Heart left ventricle (tissue), 16 donors: ENCODE measurements around the gene ELK3. TPM values are rescaled to one million over a fixed set of nuclear protein-coding genes. Genes with fewer than 3 reads are reported as not detected.

ENCODE experiments used
- ATAC-seq, 4 donors: fragments of 200-7000 bp; cut with Tn5 transposase; one replicate each; pipeline ENCODE4 v1.9.1; 2020 to 2022; ENCODE audit warnings: moderate library complexity in 4 of 4, mild to moderate bottlenecking in 3 of 4, moderate number of reproducible peaks in 1 of 4
- DNase-seq, 5 donors: peaks; one replicate each; pipeline ENCODE4 v3.0.0-alpha.2; 2020
- H3K27ac ChIP-seq, 12 donors: fragments of 200-600 bp; sonication (generic) in 4 of 12; one replicate each; pipeline versions ENCODE4 v1.5.0 to v1.8.0; 2016 to 2022; ENCODE audit warnings: mild to moderate bottlenecking in 2 of 12
- H3K27me3 ChIP-seq, 9 donors: fragments of 200-600 bp; sonication (generic) in 2 of 9; one replicate each; pipeline versions ENCODE4 v1.5.1 to v1.8.0; 2016 to 2022; ENCODE audit warnings: mild to moderate bottlenecking in 3 of 9
- H3K36me3 ChIP-seq, 9 donors: fragments of 200-600 bp; sonication (generic) in 2 of 9; one replicate each; pipeline versions ENCODE4 v1.5.0 to v1.8.0; 2018 to 2022; ENCODE audit warnings: mild to moderate bottlenecking in 2 of 9
- H3K4me1 ChIP-seq, 12 donors: fragments of 200-600 bp; sonication (generic) in 4 of 12; one replicate each; pipeline versions ENCODE4 v1.5.0 to v1.8.0; 2016 to 2022; ENCODE audit warnings: mild to moderate bottlenecking in 3 of 12
- H3K4me3 ChIP-seq, 12 donors: fragments of 200-600 bp; sonication (generic) in 4 of 12; one replicate each; pipeline versions ENCODE4 v1.5.0 to v1.8.0; 2017 to 2022; ENCODE audit warnings: mild to moderate bottlenecking in 9 of 12, moderate library complexity in 4 of 12
- H3K9me3 ChIP-seq, 12 donors: fragments of 200-600 bp; sonication (generic) in 4 of 12; one replicate each; pipeline versions ENCODE4 v1.5.0 to v1.8.0; 2016 to 2022; ENCODE audit warnings: mild to moderate bottlenecking in 1 of 12
- CTCF ChIP-seq, 12 donors: fragments of 200-600 bp; sonication (generic) in 4 of 12; IDR thresholded peaks; one replicate each; pipeline versions ENCODE4 v1.5.0 to v1.8.0; 2018 to 2022; ENCODE audit warnings: antibody characterized with exemption in 12 of 12, mild to moderate bottlenecking in 5 of 12
- POLR2A ChIP-seq, 2 donors: fragments of 450-650 bp; IDR thresholded peaks; one replicate each; pipeline ENCODE4 v1.6.1; 2017; ENCODE audit warnings: antibody characterized with exemption in 2 of 2, mild to moderate bottlenecking in 2 of 2, moderate library complexity in 2 of 2
- WGBS, 4 donors: extraction: QIAGEN DNeasy Blood & Tissue Kit in 2 of 4; methylation state at CpG; one replicate each; pipeline versions ENCODE4 v1.1.5 to v1.1.7; 2013 to 2018; 5-methylcytosine and 5-hydroxymethylcytosine counted together
- intact Hi-C, 10 donors: fragments of 100-400 bp; cut with DNase I; formaldehyde crosslinking; loops; one replicate each; pipeline versions ENCODE4 v1.11.1 to v1.14.2; 2022
- polyA plus RNA-seq, 2 donors: library from polyadenylated mRNA; stranded (reverse); fragments of 200-250 nt; gene quantifications; one replicate each; pipeline ENCODE4 v1.2.3, GENCODE V29; 2013
- total RNA-seq, 9 donors: library from RNA; depleted of rRNA in 2 of 9; stranded (reverse); fragments of >200 nt in 2 of 9; fragmentation: NEBNext Ultra II Directional in 3 of 9; extraction: Animal tissue kit (Norgen Biotek cat#: 25700) in 3 of 9; gene quantifications; one replicate each; pipeline versions ENCODE4 v1.1.0 to v1.2.4, GENCODE V29; 2016 to 2023
- donor health status: ischemic (EF 13 %, LVEDD 7.1; RV severe dilation, severe dysfunction).
- donor health status: healthy with polysubstance abuse.
- donor health status: DM: no; HTN: yes; CAD: no.
- donor health status: DM: no; HTN: no; CAD: no.
- donor health status: ischemic (EF 25% LVEDD 6.9; RV normal size, moderate dysfunction).
- donor health status: ischemic (EF 25% LVEDD 5.7; RV mildly dilated, moderate dysfunction).
- donor health status: healthy.
- donor health status: DM: yes; HTN: yes; CAD: no.
- donor health status: ischemic (EF 35%, LVEDD 5.7; RV mildly dilated, moderate dysfunction).
- donor health status: nonischemic (EF 11% LVEDD 7.7; RV severe dilation, severe dysfunction).
- donor health status: DM: yes; HTN: yes; CAD: no.
- donor health status: PGD.
- donor health status: ischemic (EF 29% LVEDD 5.4; RV normal size, mild dysfunction).
- donor health status: nonischemic (EF 23%, LVEDD 6.1; RV moderate dilation, normal function).

ELK3 gene
- total and polyA plus RNA-seq, 11 donors: 5.7 to 42.3 (median 18.6) TPM

GRCh38 chr12:96211988-96212387 is 17.8 kb downstream of the ELK3 start:
- 51 to 54% (median 52%) methylated on average over 3 of the region's 3 CpGs for WGBS, 4 donors
- Histone ChIP-seq H3K4me3 (peak overlapping the region in 4 of 12 donors; percentile 2 to 16 (median 12)), H3K36me3 (peaks cover 0 to 22% (median 0%) of the 10 kb centered on the region in 9 donors), H3K9me3 (no peaks in the 10 kb centered on the region), H3K27me3 (no peaks in the 10 kb centered on the region), H3K4me1 (peaks cover 4 to 95% (median 71%) of the 10 kb centered on the region in 12 donors), H3K27ac (peak overlapping the region in 10 of 12 donors; percentile 39 to 80 (median 70))
- ATAC-seq (peak in 1 of 4 donors; percentile 39), DNase-seq (no peak)
- TF ChIP-seq CTCF (IDR thresholded peaks at IDR 0.05) (no peak), POLR2A (IDR thresholded peaks at IDR 0.05) (no peak)
- intact Hi-C loops: loop anchor here in 8 of 10 donors (2.0 to 10.0 kb wide), 8 partner anchors 15 to 305 kb away; partner anchors contain the start of genes CDK17 (in 1 of the 8) and ELK3 (in 1 of the 8)

GRCh38 chr12:96212456-96213375 is 18.5 kb downstream of the ELK3 start:
- peaks cover 0 to 24% (median 0%) of the 10 kb centered on the region in 9 donors for H3K36me3 ChIP-seq
- TF ChIP-seq POLR2A (IDR thresholded peaks at IDR 0.05): no peak
- no peak for TF ChIP-seq CTCF (IDR thresholded peaks at IDR 0.05)
- peaks cover 4 to 93% (median 67%) of the 10 kb centered on the region in 12 donors for H3K4me1 ChIP-seq
- WGBS, 4 donors: 63 to 72% (median 67%) methylated on average over 10 of the region's 10 CpGs
- H3K9me3 ChIP-seq: no peaks in the 10 kb centered on the region
- no peak for ATAC-seq
- H3K27ac ChIP-seq: peak overlapping the region in 11 of 12 donors; percentile 35 to 80 (median 70)
- H3K4me3 ChIP-seq: peak overlapping the region in 3 of 12 donors; percentile 2 to 16 (median 12)
- no peaks in the 10 kb centered on the region for H3K27me3 ChIP-seq
- DNase-seq: no peak
- intact Hi-C loops: loop anchor here in 6 of 10 donors (5.0 to 10.0 kb wide), 5 partner anchors 45 to 305 kb away; partner anchors contain the start of gene CDK17 (in 1 of the 6)

- Histone ChIP-seq H3K9me3 (no peaks in the 10 kb centered on the region), H3K4me3 (no peak overlapping the region), H3K36me3 (peaks cover 0 to 24% (median 0%) of the 10 kb centered on the region in 9 donors), H3K27me3 (no peaks in the 10 kb centered on the region), H3K27ac (peak overlapping the region in 11 of 12 donors; percentile 35 to 80 (median 70)), H3K4me1 (peaks cover 4 to 86% (median 55%) of the 10 kb centered on the region in 12 donors)
- ATAC-seq: no peak
- TF ChIP-seq POLR2A (IDR thresholded peaks at IDR 0.05) (no peak), CTCF (IDR thresholded peaks at IDR 0.05) (no peak)
- WGBS, 4 donors: 70 to 79% (median 72%) methylated on average over 7 of the region's 7 CpGs
- no peak for DNase-seq
- intact Hi-C loops: loop anchor here in 6 of 10 donors (2.0 to 10.0 kb wide), 6 partner anchors 47 to 303 kb away; partner anchors contain the start of gene CDK17 (in 1 of the 6)
Measured at GRCh38 chr12:96213869-96214268, 19.7 kb downstream of the ELK3 start.

- H3K36me3 ChIP-seq: peaks cover 0 to 31% (median 0%) of the 10 kb centered on the region in 9 donors
- no peak overlapping the region for H3K4me3 ChIP-seq
- TF ChIP-seq POLR2A (IDR thresholded peaks at IDR 0.05) (no peak), CTCF (IDR thresholded peaks at IDR 0.05) (no peak)
- DNase-seq: no peak
- intact Hi-C loops: loop anchor here (1.0 to 10.0 kb wide), 10 partner anchors 153 to 301 kb away; partner anchors contain the start of gene CDK17 (in 5 of the 10)
- WGBS, 4 donors: 58 to 74% (median 72%) methylated on average over 8 of the region's 8 CpGs
- no peak for ATAC-seq
- H3K27ac ChIP-seq: peak overlapping the region in 6 of 12 donors; percentile 1 to 80 (median 48)
- H3K4me1 ChIP-seq: peaks cover under 1 to 85% (median 62%) of the 10 kb centered on the region in 12 donors
- no peaks in the 10 kb centered on the region for H3K27me3 ChIP-seq
- no peaks in the 10 kb centered on the region for H3K9me3 ChIP-seq
Measured at GRCh38 chr12:96215919-96216273, 21.7 kb downstream of the ELK3 start.
